K562 (cell line): ENCODE data around the gene SMPDL3B. TPM values are rescaled to one million over a fixed set of nuclear protein-coding genes. Genes with fewer than 3 reads are reported as not detected.

ENCODE experiments used
- C11orf30 ChIP-seq: fragments of 450-650 bp; IDR thresholded peaks from 2 replicates; pipeline ENCODE4 v1.6.1; 2016; ENCODE audit warnings: low read depth, mild to moderate bottlenecking
- CTBP1 ChIP-seq: fragments of 450-650 bp; IDR thresholded peaks from 2 replicates; pipeline ENCODE4 v1.6.1; 2016; ENCODE audit warnings: borderline replicate concordance
- DPF2 ChIP-seq: fragments of 450-650 bp; IDR thresholded peaks from 2 replicates; pipeline ENCODE4 v1.6.1; 2016
- MAFK ChIP-seq: IDR thresholded peaks from 2 replicates; pipeline ENCODE4 v1.6.1; 2011; ENCODE audit warnings: low read length, improper control_type of control experiment
- ZNF766 ChIP-seq: fragments of 200-800 bp; sonication (Bioruptor generic); conservative IDR thresholded peaks from 2 replicates; pipeline ENCODE4 v1.6.1; 2016; ENCODE audit warnings: missing genetic modification characterization, missing compliant biosample characterization
- polyA plus RNA-seq, 8 experiments: library from polyadenylated mRNA; depleted of rRNA in 4 of 8; stranded (reverse) in 5 of 8; unstranded in 3 of 8; fragments of >200 nt; fragmentation: Nextera tagmentation in 2 of 8; fragmentation: Illumina TruSeq in 1 of 8; extraction: Ambion mirVana in 2 of 8; extraction: Trizol in 1 of 8; gene quantifications; 2 replicates each; pipeline versions ENCODE4 v1.2.1 to v1.2.3, GENCODE V29; 2011 to 2014; ENCODE audit warnings: inconsistent platforms in 1 of 8, missing spikeins in 1 of 8
- total RNA-seq, 7 experiments: library from RNA; depleted of rRNA in 6 of 7; stranded (reverse); fragments of >200 nt in 6 of 7; fragmentation: Illumina TruSeq in 2 of 7; extraction: Trizol in 2 of 7; gene quantifications; 2 replicates each; pipeline versions ENCODE4 v1.2.1 to v1.2.3, GENCODE V29; 2011 to 2021; ENCODE audit warnings: low replicate concordance in 1 of 7
- TF ChIP-seq, protein P1 (sequence below), 2 experiments: fragments of 450-650 bp; IDR thresholded peaks; 2 replicates each; pipeline ENCODE4 v1.6.1; 2016; ENCODE audit warnings: mild to moderate bottlenecking in 2 of 2, borderline replicate concordance in 1 of 2, low read depth in 1 of 2, moderate library complexity in 1 of 2
- TF ChIP-seq, protein P2 (sequence below): sonication (generic); formaldehyde crosslinking; IDR thresholded peaks from 2 replicates; pipeline ENCODE4 v1.8.0; 2023; ENCODE audit warnings: mild to moderate bottlenecking, missing genetic modification reagents
- TF ChIP-seq, protein P3 (sequence below): fragments of 450-650 bp; IDR thresholded peaks from 2 replicates; pipeline ENCODE4 v1.7.1; 2018; ENCODE audit warnings: mild to moderate bottlenecking, low read depth; ENCODE audit not compliant: partially characterized antibody
- TF ChIP-seq, protein P4 (sequence below): fragments of 450-650 bp; formaldehyde crosslinking; IDR thresholded peaks from 2 replicates; pipeline ENCODE4 v1.4.0; 2020; ENCODE audit warnings: mild to moderate bottlenecking

The SMPDL3B gene
- total and polyA plus RNA-seq, 9 of the 15 experiments (the other 6 are each of a cell fraction or from before 2014, with no cell fraction given): 0.07 to 1.2 (median 0.73) TPM

DNA sequence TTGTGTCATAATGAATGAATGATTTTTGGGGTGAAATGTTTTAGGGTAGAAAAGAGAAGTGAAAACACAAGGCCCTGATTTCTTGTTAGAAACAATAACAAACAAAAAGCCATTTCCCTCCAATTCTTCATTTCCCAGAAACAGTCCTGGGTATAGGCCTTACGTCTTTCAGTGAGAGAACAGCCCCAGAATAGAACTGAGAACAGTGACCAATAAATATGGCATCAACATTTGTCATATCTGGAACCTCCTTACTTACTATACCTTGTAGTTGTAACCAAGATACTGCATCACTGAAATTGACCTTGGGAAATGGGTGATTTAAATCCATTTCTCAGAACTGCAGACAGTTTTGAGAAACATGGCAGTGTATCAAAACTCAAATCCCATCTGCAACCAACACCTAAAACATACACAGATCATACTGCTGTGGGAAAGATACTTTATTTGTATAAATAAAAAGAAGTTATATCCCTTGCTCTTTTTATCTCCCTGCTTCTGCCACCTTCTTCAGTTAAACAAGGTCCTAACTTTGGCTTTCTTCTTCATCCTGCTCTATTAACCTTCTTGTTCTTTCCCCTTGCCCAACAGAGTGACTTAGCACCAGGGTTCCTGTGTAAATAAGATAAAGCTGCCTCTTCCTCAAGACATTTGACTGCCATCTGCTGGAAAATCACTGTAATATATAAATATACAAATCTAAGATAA is 44.5 kb downstream of the SMPDL3B start (continued):
- TF ChIP-seq, protein P1, sequence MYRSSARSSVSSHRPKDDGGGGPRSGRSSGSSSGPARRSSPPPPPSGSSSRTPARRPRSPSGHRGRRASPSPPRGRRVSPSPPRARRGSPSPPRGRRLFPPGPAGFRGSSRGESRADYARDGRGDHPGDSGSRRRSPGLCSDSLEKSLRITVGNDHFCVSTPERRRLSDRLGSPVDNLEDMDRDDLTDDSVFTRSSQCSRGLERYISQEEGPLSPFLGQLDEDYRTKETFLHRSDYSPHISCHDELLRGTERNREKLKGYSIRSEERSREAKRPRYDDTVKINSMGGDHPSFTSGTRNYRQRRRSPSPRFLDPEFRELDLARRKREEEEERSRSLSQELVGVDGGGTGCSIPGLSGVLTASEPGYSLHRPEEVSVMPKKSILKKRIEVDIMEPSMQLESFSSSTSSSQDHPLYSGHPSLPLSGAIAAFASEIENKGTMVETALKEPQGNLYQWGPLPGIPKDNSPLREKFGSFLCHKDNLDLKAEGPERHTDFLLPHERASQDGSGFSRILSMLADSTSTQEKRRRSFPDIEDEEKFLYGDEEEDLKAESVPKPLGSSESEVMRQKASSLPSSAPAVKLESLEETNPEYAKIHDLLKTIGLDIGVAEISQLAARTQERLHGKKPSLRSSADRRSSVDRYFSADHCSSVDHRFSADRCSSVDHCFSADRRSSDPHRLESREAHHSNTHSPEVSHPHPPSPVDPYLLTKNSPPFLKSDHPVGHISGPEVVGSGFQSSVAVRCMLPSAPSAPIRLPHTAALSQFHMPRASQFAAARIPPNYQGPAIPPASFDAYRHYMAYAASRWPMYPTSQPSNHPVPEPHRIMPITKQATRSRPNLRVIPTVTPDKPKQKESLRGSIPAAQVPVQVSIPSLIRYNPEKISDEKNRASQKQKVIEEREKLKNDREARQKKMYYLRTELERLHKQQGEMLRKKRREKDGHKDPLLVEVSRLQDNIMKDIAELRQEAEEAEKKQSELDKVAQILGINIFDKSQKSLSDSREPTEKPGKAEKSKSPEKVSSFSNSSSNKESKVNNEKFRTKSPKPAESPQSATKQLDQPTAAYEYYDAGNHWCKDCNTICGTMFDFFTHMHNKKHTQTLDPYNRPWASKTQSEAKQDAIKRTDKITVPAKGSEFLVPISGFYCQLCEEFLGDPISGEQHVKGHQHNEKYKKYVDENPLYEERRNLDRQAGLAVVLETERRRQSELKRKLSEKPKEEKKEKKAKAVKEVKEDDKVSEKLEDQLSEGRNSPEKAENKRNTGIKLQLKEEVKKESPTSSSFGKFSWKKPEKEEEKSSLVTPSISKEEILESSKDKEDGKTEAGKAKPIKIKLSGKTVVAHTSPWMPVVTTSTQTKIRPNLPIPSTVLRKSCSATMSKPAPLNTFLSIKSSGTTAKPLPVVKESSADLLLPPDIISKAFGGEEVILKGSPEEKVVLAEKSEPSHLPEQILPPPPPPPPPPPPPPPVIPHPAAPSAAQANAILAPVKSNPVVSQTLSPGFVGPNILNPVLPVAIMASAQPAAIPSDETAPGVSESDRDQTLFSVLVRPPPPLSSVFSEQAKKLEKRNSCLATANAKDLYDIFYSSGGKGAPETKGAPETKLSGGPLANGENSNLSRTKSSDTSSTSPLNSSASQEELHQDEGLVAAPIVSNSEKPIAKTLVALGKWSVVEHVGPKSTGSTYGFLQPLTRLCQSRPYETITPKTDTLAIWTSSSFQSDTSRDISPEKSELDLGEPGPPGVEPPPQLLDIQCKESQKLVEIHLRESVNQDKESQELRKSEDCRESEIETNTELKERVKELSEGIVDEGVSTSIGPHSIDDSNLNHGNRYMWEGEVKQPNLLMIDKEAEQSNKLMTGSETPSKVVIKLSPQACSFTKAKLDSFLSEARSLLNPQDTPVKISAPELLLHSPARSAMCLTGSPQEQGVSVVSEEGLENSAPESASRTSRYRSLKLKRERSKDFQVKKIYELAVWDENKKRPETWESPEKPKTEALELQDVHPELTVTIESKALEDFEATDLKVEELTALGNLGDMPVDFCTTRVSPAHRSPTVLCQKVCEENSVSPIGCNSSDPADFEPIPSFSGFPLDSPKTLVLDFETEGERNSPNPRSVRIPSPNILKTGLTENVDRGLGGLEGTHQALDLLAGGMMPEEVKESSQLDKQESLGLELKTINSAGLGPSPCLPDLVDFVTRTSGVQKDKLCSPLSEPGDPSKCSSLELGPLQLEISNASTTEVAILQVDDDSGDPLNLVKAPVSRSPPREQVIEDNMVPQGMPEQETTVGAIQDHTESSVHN (IDR thresholded peaks at IDR 0.05; ENCODE audit: borderline replicate concordance in 1 of 2, low read depth in 1 of 2): no peak
- TF ChIP-seq MAFK: peak; percentile 82
- TF ChIP-seq, protein P2, sequence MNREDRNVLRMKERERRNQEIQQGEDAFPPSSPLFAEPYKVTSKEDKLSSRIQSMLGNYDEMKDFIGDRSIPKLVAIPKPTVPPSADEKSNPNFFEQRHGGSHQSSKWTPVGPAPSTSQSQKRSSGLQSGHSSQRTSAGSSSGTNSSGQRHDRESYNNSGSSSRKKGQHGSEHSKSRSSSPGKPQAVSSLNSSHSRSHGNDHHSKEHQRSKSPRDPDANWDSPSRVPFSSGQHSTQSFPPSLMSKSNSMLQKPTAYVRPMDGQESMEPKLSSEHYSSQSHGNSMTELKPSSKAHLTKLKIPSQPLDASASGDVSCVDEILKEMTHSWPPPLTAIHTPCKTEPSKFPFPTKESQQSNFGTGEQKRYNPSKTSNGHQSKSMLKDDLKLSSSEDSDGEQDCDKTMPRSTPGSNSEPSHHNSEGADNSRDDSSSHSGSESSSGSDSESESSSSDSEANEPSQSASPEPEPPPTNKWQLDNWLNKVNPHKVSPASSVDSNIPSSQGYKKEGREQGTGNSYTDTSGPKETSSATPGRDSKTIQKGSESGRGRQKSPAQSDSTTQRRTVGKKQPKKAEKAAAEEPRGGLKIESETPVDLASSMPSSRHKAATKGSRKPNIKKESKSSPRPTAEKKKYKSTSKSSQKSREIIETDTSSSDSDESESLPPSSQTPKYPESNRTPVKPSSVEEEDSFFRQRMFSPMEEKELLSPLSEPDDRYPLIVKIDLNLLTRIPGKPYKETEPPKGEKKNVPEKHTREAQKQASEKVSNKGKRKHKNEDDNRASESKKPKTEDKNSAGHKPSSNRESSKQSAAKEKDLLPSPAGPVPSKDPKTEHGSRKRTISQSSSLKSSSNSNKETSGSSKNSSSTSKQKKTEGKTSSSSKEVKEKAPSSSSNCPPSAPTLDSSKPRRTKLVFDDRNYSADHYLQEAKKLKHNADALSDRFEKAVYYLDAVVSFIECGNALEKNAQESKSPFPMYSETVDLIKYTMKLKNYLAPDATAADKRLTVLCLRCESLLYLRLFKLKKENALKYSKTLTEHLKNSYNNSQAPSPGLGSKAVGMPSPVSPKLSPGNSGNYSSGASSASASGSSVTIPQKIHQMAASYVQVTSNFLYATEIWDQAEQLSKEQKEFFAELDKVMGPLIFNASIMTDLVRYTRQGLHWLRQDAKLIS (CRISPR knock-in tag): peak; percentile 41; the same call in 1 of the 2 replicates
- TF ChIP-seq C11orf30: peak; percentile 89
- TF ChIP-seq CTBP1: peak; percentile 64
- no peak; the same call in 1 of the 2 replicates for TF ChIP-seq ZNF766 (CRISPR knock-in tag)
- TF ChIP-seq, protein P3, sequence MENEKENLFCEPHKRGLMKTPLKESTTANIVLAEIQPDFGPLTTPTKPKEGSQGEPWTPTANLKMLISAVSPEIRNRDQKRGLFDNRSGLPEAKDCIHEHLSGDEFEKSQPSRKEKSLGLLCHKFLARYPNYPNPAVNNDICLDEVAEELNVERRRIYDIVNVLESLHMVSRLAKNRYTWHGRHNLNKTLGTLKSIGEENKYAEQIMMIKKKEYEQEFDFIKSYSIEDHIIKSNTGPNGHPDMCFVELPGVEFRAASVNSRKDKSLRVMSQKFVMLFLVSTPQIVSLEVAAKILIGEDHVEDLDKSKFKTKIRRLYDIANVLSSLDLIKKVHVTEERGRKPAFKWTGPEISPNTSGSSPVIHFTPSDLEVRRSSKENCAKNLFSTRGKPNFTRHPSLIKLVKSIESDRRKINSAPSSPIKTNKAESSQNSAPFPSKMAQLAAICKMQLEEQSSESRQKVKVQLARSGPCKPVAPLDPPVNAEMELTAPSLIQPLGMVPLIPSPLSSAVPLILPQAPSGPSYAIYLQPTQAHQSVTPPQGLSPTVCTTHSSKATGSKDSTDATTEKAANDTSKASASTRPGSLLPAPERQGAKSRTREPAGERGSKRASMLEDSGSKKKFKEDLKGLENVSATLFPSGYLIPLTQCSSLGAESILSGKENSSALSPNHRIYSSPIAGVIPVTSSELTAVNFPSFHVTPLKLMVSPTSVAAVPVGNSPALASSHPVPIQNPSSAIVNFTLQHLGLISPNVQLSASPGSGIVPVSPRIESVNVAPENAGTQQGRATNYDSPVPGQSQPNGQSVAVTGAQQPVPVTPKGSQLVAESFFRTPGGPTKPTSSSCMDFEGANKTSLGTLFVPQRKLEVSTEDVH: peak; percentile 62
- TF ChIP-seq, protein P4, sequence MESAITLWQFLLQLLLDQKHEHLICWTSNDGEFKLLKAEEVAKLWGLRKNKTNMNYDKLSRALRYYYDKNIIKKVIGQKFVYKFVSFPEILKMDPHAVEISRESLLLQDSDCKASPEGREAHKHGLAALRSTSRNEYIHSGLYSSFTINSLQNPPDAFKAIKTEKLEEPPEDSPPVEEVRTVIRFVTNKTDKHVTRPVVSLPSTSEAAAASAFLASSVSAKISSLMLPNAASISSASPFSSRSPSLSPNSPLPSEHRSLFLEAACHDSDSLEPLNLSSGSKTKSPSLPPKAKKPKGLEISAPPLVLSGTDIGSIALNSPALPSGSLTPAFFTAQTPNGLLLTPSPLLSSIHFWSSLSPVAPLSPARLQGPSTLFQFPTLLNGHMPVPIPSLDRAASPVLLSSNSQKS (CRISPR knock-in tag): no peak
- TF ChIP-seq DPF2: peak; percentile 99
